ENCODE data around the gene STXBP6.

DNA sequence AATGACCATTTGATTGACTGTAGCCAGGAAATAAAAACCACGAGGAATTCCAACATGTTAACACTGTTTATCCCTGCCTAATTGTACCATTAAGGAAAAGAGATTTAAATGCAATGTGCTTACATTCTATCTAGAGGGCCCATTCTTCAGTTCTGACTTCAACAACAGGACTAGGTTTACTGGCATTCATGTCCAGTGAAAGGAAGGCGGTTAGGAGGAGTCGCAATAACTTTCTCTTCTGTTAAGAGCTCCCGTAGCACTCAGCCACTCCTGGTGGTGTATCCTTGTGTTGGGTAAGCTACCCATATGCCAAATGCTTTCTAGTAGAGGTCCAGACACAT is 154.7 kb downstream of the STXBP6 start:
- TF ChIP-seq, protein P1, sequence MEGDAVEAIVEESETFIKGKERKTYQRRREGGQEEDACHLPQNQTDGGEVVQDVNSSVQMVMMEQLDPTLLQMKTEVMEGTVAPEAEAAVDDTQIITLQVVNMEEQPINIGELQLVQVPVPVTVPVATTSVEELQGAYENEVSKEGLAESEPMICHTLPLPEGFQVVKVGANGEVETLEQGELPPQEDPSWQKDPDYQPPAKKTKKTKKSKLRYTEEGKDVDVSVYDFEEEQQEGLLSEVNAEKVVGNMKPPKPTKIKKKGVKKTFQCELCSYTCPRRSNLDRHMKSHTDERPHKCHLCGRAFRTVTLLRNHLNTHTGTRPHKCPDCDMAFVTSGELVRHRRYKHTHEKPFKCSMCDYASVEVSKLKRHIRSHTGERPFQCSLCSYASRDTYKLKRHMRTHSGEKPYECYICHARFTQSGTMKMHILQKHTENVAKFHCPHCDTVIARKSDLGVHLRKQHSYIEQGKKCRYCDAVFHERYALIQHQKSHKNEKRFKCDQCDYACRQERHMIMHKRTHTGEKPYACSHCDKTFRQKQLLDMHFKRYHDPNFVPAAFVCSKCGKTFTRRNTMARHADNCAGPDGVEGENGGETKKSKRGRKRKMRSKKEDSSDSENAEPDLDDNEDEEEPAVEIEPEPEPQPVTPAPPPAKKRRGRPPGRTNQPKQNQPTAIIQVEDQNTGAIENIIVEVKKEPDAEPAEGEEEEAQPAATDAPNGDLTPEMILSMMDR (IDR thresholded peaks at IDR 0.05; ENCODE audit: extremely low read depth in 1 of 2, insufficient read depth in 1 of 2, low read depth in 1 of 2, low read length in 2 of 2): no peak
- TF ChIP-seq, protein P2, sequence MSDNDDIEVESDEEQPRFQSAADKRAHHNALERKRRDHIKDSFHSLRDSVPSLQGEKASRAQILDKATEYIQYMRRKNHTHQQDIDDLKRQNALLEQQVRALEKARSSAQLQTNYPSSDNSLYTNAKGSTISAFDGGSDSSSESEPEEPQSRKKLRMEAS (IDR thresholded peaks at IDR 0.05; ENCODE audit: insufficient read depth, insufficient read length): no peak
- TF ChIP-seq POLR2AphosphoS5 (IDR thresholded peaks at IDR 0.05; ENCODE audit: insufficient read depth, low read depth, low read length): no peak
- no peak for TF ChIP-seq FOS (IDR thresholded peaks at IDR 0.05; ENCODE audit: borderline replicate concordance, insufficient read depth, low read length)
- TF ChIP-seq POLR2A (IDR thresholded peaks at IDR 0.05; ENCODE audit: low read depth, low read length): no peak
- TF ChIP-seq EZH2 (IDR thresholded peaks at IDR 0.05; ENCODE audit: borderline replicate concordance, low read depth, low read length, severe bottlenecking): no peak
- TF ChIP-seq JUN (IDR thresholded peaks at IDR 0.05; ENCODE audit: borderline replicate concordance, insufficient read depth, insufficient read length, low read depth): no peak
- no peak for TF ChIP-seq MYC (IDR thresholded peaks at IDR 0.05; ENCODE audit: low read depth, low read length)
- TF ChIP-seq GATA2 (IDR thresholded peaks at IDR 0.05; ENCODE audit: insufficient read depth, insufficient read length, low read depth, low read length): no peak

All from endothelial cell of umbilical vein (primary cell).